ENCODE results near the gene PCDH9.

PCDH9 gene

GRCh38 chr13:66339214-66339613 is 890.9 kb downstream of the PCDH9 start:
- H3K27me3 ChIP-seq (ENCODE audit: control insufficient read depth, insufficient read depth, low read length), result no peaks in the 10 kb centered on the region
- no peak overlapping the region for H3K27ac ChIP-seq (ENCODE audit: low read length)
- H3K9ac ChIP-seq (ENCODE audit: low read length), result no peak overlapping the region
- H3K4me3 ChIP-seq (ENCODE audit: low read length), result no peak overlapping the region
- H3K4me1 ChIP-seq (ENCODE audit: control insufficient read depth, low read depth, low read length), result no peaks in the 10 kb centered on the region
- no peaks in the 10 kb centered on the region for H3K9me3 ChIP-seq (ENCODE audit: control insufficient read depth, low read depth, low read length)
- no peaks in the 10 kb centered on the region for H3K36me3 ChIP-seq (ENCODE audit: control insufficient read depth, low read depth, low read length)

- H3K4me1 ChIP-seq (ENCODE audit: control insufficient read depth, low read depth, low read length), result no peaks in the 10 kb centered on the region
- no peak overlapping the region for H3K4me3 ChIP-seq (ENCODE audit: low read length)
These were observed 891.6 kb downstream of the PCDH9 start for GRCh38 chr13:66338542-66338941.

DNA sequence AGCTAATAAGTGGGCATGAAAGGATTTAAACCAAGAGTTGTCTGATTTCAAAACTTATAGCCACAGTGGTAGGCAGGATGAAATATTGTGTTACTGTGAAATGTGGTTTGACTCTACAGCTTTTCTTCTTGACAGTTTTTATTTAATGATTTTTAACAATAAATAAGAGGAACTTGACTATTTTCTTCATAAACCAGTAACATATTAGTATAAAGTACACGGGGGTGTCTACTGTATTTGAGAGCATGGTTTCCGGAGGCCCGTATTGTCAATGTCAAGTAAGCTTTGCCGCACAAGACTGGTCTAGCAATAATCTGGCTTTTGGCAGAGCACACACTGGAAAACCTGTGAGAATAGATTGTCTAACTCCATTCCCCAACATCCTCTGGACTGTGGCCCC is 894.5 kb downstream of the PCDH9 start:
- Histone ChIP-seq H3K4me3 (ENCODE audit: low read length) (no peak overlapping the region), H3K36me3 (ENCODE audit: control insufficient read depth, low read depth, low read length) (no peaks in the 10 kb centered on the region), H3K27me3 (ENCODE audit: control insufficient read depth, insufficient read depth, low read length) (no peaks in the 10 kb centered on the region), H3K9me3 (ENCODE audit: control insufficient read depth, low read depth, low read length) (no peaks in the 10 kb centered on the region), H3K27ac (ENCODE audit: low read length) (no peak overlapping the region), H3K9ac (ENCODE audit: low read length) (no peak overlapping the region), H3K4me1 (ENCODE audit: control insufficient read depth, low read depth, low read length) (no peaks in the 10 kb centered on the region)

More at GRCh38 chr13:66338542-66338941, 891.6 kb downstream of the PCDH9 start:
- no peak overlapping the region for H3K27ac ChIP-seq (ENCODE audit: low read length)
- no peak overlapping the region for H3K9ac ChIP-seq (ENCODE audit: low read length)
- no peaks in the 10 kb centered on the region for H3K36me3 ChIP-seq (ENCODE audit: control insufficient read depth, low read depth, low read length)
- no peaks in the 10 kb centered on the region for H3K27me3 ChIP-seq (ENCODE audit: control insufficient read depth, insufficient read depth, low read length)
- no peaks in the 10 kb centered on the region for H3K9me3 ChIP-seq (ENCODE audit: control insufficient read depth, low read depth, low read length)

- no peaks in the 10 kb centered on the region for H3K9me3 ChIP-seq (ENCODE audit: control insufficient read depth, low read depth, low read length)
- H3K27ac ChIP-seq (ENCODE audit: low read length), result no peak overlapping the region
- H3K27me3 ChIP-seq (ENCODE audit: control insufficient read depth, insufficient read depth, low read length), result no peaks in the 10 kb centered on the region
- no peaks in the 10 kb centered on the region for H3K36me3 ChIP-seq (ENCODE audit: control insufficient read depth, low read depth, low read length)
- no peak overlapping the region for H3K4me3 ChIP-seq (ENCODE audit: low read length)
- H3K4me1 ChIP-seq (ENCODE audit: control insufficient read depth, low read depth, low read length), result no peaks in the 10 kb centered on the region
- no peak overlapping the region for H3K9ac ChIP-seq (ENCODE audit: low read length)
These were observed 900.1 kb downstream of the PCDH9 start for GRCh38 chr13:66329988-66330451.

DNA sequence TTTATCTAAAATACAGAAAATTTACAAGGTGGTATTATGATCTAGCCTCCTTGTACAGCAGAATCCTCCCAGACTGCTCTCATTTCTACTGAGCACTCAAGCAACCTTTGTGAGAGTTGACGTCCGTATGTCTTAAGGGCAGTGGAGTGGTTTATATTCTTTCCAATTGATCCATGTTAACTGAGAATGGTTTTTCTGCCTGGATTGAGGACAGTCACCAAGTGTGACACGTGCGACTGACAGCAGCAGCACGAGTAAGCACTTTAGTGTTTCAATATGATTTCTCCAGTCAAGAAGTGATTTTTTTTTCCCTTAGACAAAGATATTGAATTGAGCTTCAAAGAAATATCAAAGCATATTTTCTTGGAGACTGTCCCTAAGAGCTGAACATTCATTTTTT is 901.7 kb downstream of the PCDH9 start:
- Histone ChIP-seq H3K4me1 (ENCODE audit: control insufficient read depth, low read depth, low read length) (peaks cover 5% of the 10 kb centered on the region), H3K4me3 (ENCODE audit: low read length) (no peak overlapping the region)

GRCh38 chr13:66323745-66324347 is 906.3 kb downstream of the PCDH9 start:
- no peak overlapping the region for H3K9ac ChIP-seq (ENCODE audit: low read length)
- H3K4me3 ChIP-seq (ENCODE audit: low read length), result no peak overlapping the region
- peaks cover 5% of the 10 kb centered on the region for H3K4me1 ChIP-seq (ENCODE audit: control insufficient read depth, low read depth, low read length)

More for the DNA sequence above, 901.7 kb downstream of the PCDH9 start:
- H3K36me3 ChIP-seq (ENCODE audit: control insufficient read depth, low read depth, low read length), result no peaks in the 10 kb centered on the region
- H3K27me3 ChIP-seq (ENCODE audit: control insufficient read depth, insufficient read depth, low read length), result no peaks in the 10 kb centered on the region
- H3K27ac ChIP-seq (ENCODE audit: low read length), result no peak overlapping the region
- H3K9ac ChIP-seq (ENCODE audit: low read length), result no peak overlapping the region
- no peaks in the 10 kb centered on the region for H3K9me3 ChIP-seq (ENCODE audit: control insufficient read depth, low read depth, low read length)

GRCh38 chr13:66322936-66323335 is 907.2 kb downstream of the PCDH9 start:
- no peak overlapping the region for H3K4me3 ChIP-seq (ENCODE audit: low read length)
- no peaks in the 10 kb centered on the region for H3K9me3 ChIP-seq (ENCODE audit: control insufficient read depth, low read depth, low read length)
- no peak overlapping the region for H3K27ac ChIP-seq (ENCODE audit: low read length)
- H3K36me3 ChIP-seq (ENCODE audit: control insufficient read depth, low read depth, low read length), result no peaks in the 10 kb centered on the region
- peaks cover 5% of the 10 kb centered on the region for H3K4me1 ChIP-seq (ENCODE audit: control insufficient read depth, low read depth, low read length)
- no peaks in the 10 kb centered on the region for H3K27me3 ChIP-seq (ENCODE audit: control insufficient read depth, insufficient read depth, low read length)
- no peak overlapping the region for H3K9ac ChIP-seq (ENCODE audit: low read length)

More at GRCh38 chr13:66323745-66324347, 906.3 kb downstream of the PCDH9 start:
- Histone ChIP-seq H3K36me3 (ENCODE audit: control insufficient read depth, low read depth, low read length) (no peaks in the 10 kb centered on the region), H3K9me3 (ENCODE audit: control insufficient read depth, low read depth, low read length) (no peaks in the 10 kb centered on the region), H3K27me3 (ENCODE audit: control insufficient read depth, insufficient read depth, low read length) (no peaks in the 10 kb centered on the region), H3K27ac (ENCODE audit: low read length) (no peak overlapping the region)

GRCh38 chr13:66322193-66322740 is 907.9 kb downstream of the PCDH9 start:
- H3K27ac ChIP-seq (ENCODE audit: low read length), result no peak overlapping the region
- peaks cover 5% of the 10 kb centered on the region for H3K4me1 ChIP-seq (ENCODE audit: control insufficient read depth, low read depth, low read length)
- H3K4me3 ChIP-seq (ENCODE audit: low read length), result no peak overlapping the region
- no peaks in the 10 kb centered on the region for H3K9me3 ChIP-seq (ENCODE audit: control insufficient read depth, low read depth, low read length)
- H3K9ac ChIP-seq (ENCODE audit: low read length), result no peak overlapping the region
- H3K36me3 ChIP-seq (ENCODE audit: control insufficient read depth, low read depth, low read length), result no peaks in the 10 kb centered on the region
- no peaks in the 10 kb centered on the region for H3K27me3 ChIP-seq (ENCODE audit: control insufficient read depth, insufficient read depth, low read length)

GRCh38 chr13:66314911-66315310 is 915.2 kb downstream of the PCDH9 start:
- no peaks in the 10 kb centered on the region for H3K27me3 ChIP-seq (ENCODE audit: control insufficient read depth, insufficient read depth, low read length)
- no peak overlapping the region for H3K4me3 ChIP-seq (ENCODE audit: low read length)
- H3K9ac ChIP-seq (ENCODE audit: low read length), result no peak overlapping the region
- H3K27ac ChIP-seq (ENCODE audit: low read length), result no peak overlapping the region
- no peaks in the 10 kb centered on the region for H3K9me3 ChIP-seq (ENCODE audit: control insufficient read depth, low read depth, low read length)
- no peaks in the 10 kb centered on the region for H3K36me3 ChIP-seq (ENCODE audit: control insufficient read depth, low read depth, low read length)
- no peaks in the 10 kb centered on the region for H3K4me1 ChIP-seq (ENCODE audit: control insufficient read depth, low read depth, low read length)

DNA sequence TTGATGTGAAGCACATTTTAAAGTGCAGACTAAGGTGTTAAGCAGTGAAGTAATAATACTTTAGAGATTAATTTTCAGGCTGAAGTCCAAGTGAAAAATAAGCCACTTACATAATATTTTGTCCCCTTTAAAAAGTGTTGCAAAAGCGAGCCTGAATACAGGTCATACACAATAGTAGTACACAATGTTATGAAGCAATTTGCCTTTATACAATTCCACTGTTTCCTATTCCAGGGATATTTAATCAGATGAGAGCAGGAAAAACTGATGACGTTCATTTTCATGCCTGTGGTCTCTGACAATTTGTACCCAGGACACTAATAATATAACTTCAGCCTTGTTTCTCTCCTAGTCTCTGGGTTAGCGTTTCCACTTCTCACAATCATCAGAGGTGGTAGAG is 916.7 kb downstream of the PCDH9 start:
- H3K9ac ChIP-seq (ENCODE audit: low read length), result no peak overlapping the region
- no peaks in the 10 kb centered on the region for H3K36me3 ChIP-seq (ENCODE audit: control insufficient read depth, low read depth, low read length)
- H3K4me3 ChIP-seq (ENCODE audit: low read length), result no peak overlapping the region
- H3K27me3 ChIP-seq (ENCODE audit: control insufficient read depth, insufficient read depth, low read length), result no peaks in the 10 kb centered on the region
- no peaks in the 10 kb centered on the region for H3K4me1 ChIP-seq (ENCODE audit: control insufficient read depth, low read depth, low read length)
- no peaks in the 10 kb centered on the region for H3K9me3 ChIP-seq (ENCODE audit: control insufficient read depth, low read depth, low read length)
- no peak overlapping the region for H3K27ac ChIP-seq (ENCODE audit: low read length)

DNA sequence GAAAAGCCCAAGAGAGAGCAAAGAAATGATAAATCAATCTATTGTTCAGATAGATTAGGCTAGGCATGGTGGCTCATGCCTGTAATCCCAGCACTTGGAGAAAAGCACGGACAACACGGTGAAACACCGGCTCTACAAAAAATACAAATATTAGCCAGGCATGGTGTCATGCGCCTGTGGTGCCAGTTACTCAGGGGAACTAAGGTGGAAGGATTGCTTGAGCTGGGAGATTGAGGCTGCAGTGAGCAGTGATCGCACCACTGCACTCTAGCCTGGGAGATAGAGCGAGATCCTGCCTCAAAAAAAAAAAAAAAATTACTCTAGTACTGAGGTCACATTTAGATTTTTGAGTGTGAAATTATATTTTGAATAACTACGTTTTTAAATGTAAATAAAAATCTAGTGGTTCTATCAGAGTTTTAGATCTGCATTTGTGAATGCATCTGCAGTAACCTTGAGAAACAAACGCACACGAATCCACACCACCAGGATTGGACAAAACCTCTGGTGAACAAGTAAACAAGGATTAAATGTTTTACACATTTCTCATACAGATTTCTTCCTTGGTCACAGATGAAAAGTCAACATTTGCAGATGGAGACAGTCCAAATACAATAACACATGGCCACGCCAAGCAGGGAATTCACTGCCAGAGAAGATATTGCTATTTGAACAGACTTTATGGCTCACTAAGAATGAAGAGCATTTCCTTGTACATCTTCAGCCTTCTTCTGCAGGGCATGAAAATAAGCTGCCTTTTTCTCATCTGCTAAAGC is 917.6 kb downstream of the PCDH9 start:
- H3K36me3 ChIP-seq (ENCODE audit: control insufficient read depth, low read depth, low read length), result no peaks in the 10 kb centered on the region
- H3K9ac ChIP-seq (ENCODE audit: low read length), result no peak overlapping the region
- no peaks in the 10 kb centered on the region for H3K9me3 ChIP-seq (ENCODE audit: control insufficient read depth, low read depth, low read length)
- H3K4me1 ChIP-seq (ENCODE audit: control insufficient read depth, low read depth, low read length), result no peaks in the 10 kb centered on the region
- H3K4me3 ChIP-seq (ENCODE audit: low read length), result no peak overlapping the region
- H3K27me3 ChIP-seq (ENCODE audit: control insufficient read depth, insufficient read depth, low read length), result no peaks in the 10 kb centered on the region
- H3K27ac ChIP-seq (ENCODE audit: low read length), result no peak overlapping the region
